CD4-positive, alpha-beta T cell treated with Interleukin-2 at 100 ng/mL for 4 hours (primary cell): ENCODE data around the gene ATRN.
"Not testable (repeated sequence)": the region's sequence is repeated elsewhere in the genome, so short reads cannot be mapped to it uniquely, and the experiment has no call there.

Source experiments
- DNase-seq: peaks from one replicate; pipeline ENCODE4 v3.0.0-alpha.2; 2020; ENCODE audit warnings: low spot score

Gene ATRN

GRCh38 chr20:3470208-3470626 lies 601 bp upstream of the ATRN start:
- no peak for DNase-seq

- DNase-seq: no peak
Observed at GRCh38 chr20:3471397-3472021, 691 bp downstream of the ATRN start.

DNA sequence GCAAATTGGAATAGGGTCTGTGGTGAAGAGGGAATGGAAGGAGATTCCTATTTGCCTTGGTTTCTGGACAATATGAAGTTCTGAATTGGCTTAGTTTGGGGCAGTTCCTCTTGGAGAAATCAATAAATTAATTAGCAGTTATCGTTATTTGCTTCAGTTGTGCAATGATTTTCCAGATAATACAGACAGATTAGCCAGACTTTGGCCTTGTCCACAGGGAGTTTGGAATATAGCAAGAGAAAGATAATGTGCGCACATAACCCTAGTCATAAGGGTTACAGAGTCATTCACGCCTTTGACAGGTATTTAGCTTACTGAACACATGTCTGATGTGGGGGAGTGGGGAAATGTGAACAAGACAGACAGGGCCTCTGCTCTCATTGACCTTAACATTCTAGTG lies 1.3 kb downstream of the ATRN start:
- DNase-seq: no peak

DNA sequence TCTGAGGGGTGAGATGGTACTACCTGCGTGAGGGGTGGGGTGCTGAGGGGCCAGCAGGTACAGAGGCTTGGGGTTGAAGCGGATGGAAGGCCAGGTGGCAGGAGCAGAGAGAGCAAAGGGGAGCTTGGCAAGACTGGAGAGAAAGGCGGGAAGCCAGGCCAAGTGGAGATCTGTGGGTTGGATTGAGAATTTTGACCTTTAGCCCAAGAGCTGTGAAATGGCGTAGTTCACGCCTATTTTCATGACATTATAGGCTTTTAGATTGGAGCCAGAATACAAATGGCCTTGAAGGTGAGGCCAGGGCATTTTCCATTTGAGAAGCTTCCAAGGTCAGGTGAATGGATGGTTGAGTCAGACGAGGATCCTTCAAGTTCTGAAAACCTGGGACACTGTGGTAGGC lies 2.5 kb downstream of the ATRN start:
- no peak for DNase-seq

DNA sequence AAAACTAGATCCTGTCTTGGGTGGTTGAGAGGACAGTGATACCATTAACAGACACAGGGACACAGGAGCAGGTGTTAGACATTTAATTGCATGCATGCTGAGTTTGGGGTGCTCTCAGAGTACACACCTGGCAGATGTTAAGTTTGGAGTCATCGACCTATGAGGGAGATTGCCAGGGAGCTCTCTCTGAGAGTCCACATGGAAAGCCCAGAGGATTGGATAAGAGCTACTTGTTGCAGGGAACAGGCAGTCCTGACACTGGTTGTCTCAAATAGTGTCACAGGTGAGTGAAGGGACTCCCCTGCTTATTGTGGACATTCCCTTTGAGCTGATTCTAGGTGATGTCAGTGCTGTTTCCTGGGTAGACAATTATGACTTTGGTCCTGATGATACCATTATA lies 3.1 kb downstream of the ATRN start:
- DNase-seq: no peak

GRCh38 chr20:3477003-3477860 lies 6.4 kb downstream of the ATRN start:
- not testable (repeated sequence) for DNase-seq

- no peak for DNase-seq
Observed at GRCh38 chr20:3477861-3478544, 7.2 kb downstream of the ATRN start.

DNA sequence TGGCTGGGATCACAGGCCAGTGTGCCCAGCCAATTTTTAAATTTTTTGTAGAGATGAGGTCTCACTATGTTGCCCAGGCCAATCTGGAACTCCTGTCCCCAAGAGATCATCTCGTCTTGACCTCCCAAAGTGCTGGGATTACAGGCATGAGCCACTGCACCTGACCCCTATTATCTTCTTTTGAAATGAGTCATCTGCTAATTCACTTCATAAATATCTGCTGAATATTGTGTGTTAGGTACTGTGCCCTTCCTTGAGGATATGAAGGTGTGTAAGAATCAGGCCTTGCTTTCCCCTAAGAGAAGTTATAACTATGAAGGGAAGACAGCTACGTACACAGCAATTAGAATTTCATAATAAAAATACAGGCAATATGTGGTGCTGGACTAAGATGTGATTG lies 8.2 kb downstream of the ATRN start:
- DNase-seq: no peak

DNA sequence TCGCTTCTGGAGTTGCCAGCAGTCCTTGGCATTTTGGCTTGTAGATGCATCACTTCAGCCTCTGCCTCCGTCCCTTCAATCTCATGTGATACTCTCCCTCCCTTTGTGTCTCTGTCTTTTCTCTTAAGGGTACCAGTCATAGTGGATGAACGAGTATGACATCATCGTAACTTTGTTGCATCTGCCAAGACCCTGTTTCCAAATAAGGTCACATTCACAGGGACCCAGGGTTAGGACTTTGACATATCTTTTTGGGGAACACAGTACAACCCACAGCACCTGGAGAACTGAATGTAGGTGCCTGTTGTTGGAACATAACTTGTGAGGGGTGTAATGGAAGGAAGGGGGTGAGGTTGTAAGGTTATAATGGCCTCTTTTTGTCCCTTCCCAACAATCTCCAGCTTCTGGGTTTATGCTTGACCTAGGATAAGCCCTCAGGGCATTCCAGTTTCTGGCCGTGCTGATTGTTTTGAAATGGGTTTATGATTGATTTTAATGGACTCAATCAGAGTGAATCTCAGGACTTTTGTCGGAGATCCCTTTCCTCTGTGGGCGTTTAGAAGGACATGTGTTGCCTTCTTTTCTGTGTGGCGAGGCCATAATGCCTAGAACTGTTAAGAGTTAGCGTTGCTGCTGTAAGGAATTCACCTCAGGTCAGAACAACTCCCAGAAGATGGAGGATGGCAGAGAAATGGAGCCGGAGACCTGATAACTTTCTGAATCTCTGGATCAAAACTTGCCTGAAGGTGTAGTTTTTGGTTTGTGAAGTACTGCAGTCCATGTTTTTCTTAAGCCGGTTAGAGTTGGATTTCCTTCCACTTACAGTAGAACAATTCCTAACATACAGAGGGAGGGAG lies 9.2 kb downstream of the ATRN start:
- no peak for DNase-seq

- DNase-seq: no peak
Observed at GRCh38 chr20:3483309-3483708, 12.5 kb downstream of the ATRN start.

DNA sequence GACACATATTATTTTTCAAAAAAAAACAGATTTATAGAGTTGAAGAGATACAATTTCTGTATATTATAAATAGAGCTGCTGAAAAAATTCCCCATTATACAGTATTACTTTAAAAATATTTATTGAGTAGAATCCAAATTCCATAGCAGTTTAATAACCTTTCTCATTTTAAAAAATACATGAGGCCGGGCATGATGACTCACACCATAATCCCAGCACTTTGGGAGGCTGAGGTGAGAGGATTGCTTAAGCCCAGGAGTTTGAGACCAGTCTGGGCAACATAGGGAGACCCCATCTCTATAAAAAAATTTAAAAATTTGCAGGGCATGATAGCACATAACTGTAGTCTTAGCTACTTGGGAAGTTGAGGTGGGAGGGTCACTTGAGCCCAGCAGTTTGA lies 13.0 kb downstream of the ATRN start:
- no peak for DNase-seq

DNA sequence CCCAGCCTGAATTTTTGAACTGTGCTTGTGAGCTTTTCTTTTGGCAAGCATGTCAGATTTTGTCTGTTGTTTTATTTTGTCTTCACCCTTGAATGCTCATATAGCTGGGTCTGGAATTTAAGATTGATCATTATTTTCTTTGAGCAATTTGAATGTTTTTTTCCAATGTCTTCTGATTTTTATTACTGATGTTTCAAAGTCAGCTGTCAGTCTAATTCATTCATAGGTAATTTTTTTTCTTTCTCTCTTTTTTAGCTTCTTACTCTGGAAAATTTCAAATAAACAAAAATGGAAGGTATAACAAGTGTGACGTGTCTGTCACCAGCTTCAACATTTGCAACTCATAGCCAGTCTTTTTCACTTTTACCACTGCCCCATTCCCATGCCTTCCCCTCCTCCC lies 15.1 kb downstream of the ATRN start:
- no peak for DNase-seq

GRCh38 chr20:3486850-3487249 lies 16.0 kb downstream of the ATRN start:
- no peak for DNase-seq

- DNase-seq: no peak
Observed at GRCh38 chr20:3492669-3493068, 21.9 kb downstream of the ATRN start.

DNA sequence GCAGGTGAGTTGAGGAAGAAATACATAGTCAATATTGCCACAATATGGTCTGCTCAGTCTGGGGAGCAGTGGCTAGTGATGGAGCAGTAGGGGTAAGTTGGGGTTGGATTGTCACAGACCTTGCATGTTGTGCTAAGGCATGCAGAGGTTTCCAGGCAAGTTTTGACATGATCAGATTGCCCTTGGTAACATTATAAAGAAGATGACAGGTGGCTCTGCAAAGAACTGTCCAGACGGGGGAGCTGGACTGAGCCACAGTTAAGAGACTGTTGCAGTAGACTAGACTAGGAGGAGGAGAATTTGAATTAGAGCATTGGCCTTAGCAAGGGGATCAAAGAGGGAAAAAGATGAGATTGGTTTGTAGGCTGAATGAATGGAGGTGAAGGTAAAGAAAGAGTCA lies 23.4 kb downstream of the ATRN start:
- no peak for DNase-seq

- no peak for DNase-seq
Observed at GRCh38 chr20:3502878-3503277, 32.1 kb downstream of the ATRN start.

GRCh38 chr20:3505148-3505547 lies 34.3 kb downstream of the ATRN start:
- no peak for DNase-seq

- no peak for DNase-seq
Observed at GRCh38 chr20:3509064-3509463, 38.2 kb downstream of the ATRN start.

DNA sequence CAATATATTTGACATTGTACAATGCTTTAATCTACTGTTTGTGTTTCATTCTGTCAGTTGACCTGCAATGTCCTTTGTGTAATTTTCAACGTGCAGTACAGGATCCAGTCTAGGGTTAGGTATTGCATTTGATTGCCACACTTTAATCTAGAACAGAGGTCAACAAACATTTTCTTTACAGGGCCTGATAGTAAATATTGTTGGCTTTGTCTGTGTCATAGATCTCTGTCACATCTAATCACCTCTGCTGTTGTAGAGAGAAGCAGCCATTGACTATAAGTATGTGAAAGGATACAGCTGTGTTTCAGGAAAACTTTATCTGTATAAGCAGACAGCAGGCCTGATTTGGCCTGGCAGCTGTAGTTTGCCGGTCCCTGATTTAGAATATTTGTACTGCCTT lies 39.3 kb downstream of the ATRN start:
- DNase-seq: no peak

GRCh38 chr20:3512239-3512638 lies 41.4 kb downstream of the ATRN start:
- DNase-seq: not testable (repeated sequence)

DNA sequence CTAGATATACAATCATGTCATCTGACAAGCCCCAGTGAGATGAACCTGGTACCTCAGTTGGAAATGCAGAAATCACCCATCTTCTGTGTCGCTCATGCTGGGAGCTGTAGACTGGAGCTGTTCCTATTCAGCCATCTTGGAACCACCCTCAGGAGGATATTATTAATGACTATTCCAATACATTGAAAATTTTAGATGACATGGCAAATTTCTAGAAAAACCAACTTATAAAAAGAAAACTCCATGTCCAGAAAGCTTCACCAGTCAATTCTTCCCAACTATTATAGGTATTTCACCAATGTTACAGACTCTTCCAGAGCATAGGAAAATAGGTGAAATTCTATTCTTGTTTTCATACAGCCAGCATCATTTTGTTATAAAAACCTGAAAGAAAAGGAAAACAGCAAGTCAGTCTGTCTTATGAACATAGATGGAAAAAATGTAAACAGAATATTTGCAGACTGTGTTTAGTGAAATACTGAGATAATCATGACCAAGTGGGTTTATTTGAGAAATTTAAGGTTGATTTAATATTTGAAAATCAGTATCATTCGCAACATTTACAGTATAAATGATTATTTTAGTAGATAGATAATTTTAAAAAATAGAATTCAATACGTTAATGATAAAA lies 43.3 kb downstream of the ATRN start:
- no peak for DNase-seq
